Activated naive CD4-positive, alpha-beta T cell treated with anti-CD3 and anti-CD28 coated beads, Interleukin-2, amount 50 U/mL, for 24 hours (primary cell): Measurements from ENCODE around the gene NAGLU.
"Not testable (repeated sequence)": the region's sequence is repeated elsewhere in the genome, so short reads cannot be mapped to it uniquely, and the experiment has no call there.

ENCODE experiments used
- H3K27ac Mint-ChIP-seq: one replicate; pipeline ENCODE4 v1.8.0; 2021; ENCODE audit warnings: mild to moderate bottlenecking, mixed read lengths
- H3K27me3 Mint-ChIP-seq: one replicate; pipeline ENCODE4 v1.8.0; 2021; ENCODE audit warnings: mixed read lengths
- H3K36me3 Mint-ChIP-seq: one replicate; pipeline ENCODE4 v1.8.0; 2021; ENCODE audit warnings: mixed read lengths
- H3K4me1 Mint-ChIP-seq: one replicate; pipeline ENCODE4 v1.8.0; 2021; ENCODE audit warnings: mixed read lengths
- H3K4me3 Mint-ChIP-seq: one replicate; pipeline ENCODE4 v1.8.0; 2021; ENCODE audit warnings: mild to moderate bottlenecking, mixed read lengths
- H3K9me3 Mint-ChIP-seq: one replicate; pipeline ENCODE4 v1.8.0; 2021; ENCODE audit warnings: mixed read lengths

The NAGLU gene

DNA sequence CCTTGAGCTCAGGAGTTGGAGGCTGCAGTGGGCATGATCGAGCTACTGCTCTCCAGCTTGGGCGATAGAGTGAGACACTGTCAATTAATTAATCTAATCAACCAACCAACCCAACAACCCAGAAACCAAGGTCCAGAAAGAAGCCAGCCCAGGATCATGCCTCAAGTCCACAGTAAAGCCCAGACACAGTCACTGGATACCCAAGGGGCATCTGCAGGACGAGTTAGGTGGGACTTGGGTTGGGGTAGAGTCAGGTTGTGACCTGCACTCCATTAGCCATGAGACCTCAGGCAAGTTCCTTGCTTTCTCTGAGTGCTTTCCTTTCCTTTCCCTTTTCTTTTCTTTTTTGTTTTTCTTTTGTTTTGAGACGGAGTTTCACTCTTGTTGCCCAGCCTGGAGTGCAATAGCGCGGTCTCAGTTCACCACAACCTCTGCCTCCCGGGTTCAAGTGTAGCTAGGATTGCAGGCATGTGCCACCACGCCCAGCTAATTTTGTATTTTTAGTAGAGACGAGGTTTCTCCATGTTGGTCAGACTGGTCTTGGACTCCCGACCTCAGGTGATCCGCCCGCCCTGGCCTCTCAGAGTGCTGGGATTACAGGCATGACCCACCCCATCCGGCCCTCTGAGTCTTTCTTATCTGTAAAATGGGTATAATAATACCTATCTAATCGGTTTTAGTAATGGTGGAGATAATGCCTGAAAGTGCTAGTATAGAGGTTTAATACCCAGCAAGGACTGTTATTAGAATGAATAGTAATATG is 13.1 kb downstream of the NAGLU start:
- Mint-ChIP-seq H3K4me3 (peak overlapping the region; percentile 49), H3K27me3 (no peaks in the 10 kb centered on the region), H3K36me3 (no peaks in the 10 kb centered on the region), H3K9me3 (no peaks in the 10 kb centered on the region), H3K27ac (no peak overlapping the region), H3K4me1 (peaks cover 9% of the 10 kb centered on the region)

DNA sequence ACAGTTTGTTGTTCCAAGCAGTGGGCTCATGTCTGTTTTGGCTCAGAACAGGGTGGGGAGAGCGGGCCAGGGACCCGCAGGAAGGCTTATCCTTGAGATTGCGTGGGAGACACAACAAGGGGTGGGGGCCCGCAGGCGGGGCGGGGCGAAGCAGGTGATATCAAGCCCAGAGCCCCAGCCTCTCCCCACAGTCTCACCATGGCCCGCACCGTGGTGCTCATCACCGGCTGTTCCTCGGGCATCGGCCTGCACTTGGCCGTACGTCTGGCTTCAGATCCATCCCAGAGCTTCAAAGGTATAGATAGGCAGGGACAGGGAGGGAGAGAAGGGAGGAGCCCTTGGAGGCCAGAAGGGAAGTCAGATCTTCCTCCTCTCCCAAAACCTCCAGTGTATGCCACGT is 16.7 kb downstream of the NAGLU start, which contains the start of gene HSD17B1:
Gene HSD17B1, plus strand, starts transcription at position 188 of the 400 bp plus-strand sequence. Its CDS starts 11 bp downstream, at position 199.
- H3K4me3 Mint-ChIP-seq = peak within 1 kb of the TSS; percentile 89

DNA sequence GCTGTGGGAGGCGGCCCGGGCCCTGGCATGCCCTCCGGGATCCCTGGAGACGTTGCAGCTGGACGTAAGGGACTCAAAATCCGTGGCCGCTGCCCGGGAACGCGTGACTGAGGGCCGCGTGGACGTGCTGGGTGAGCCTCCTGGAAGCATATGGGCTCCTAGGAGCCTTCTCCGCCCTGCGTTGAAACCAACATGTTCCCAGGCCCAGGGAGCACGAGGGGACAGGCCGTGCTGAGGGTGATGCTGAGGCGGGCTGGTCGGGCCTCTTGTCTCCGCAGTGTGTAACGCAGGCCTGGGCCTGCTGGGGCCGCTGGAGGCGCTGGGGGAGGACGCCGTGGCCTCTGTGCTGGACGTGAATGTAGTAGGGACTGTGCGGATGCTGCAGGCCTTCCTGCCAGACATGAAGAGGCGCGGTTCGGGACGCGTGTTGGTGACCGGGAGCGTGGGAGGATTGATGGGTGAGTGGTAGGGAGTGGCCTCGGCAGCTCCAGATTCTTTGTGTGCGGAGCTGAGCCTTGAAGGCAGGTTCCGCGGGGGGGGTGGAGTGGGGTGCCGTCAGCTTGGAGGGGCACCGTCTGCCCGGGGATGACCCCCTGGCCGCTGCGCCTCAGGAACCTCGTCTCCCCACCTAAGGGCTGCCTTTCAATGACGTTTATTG is 17.2 kb downstream of the NAGLU start:
- no peaks in the 10 kb centered on the region for H3K9me3 Mint-ChIP-seq
- no peaks in the 10 kb centered on the region for H3K36me3 Mint-ChIP-seq
- no peaks in the 10 kb centered on the region for H3K27me3 Mint-ChIP-seq
- H3K4me1 Mint-ChIP-seq = peaks cover 24% of the 10 kb centered on the region
- H3K4me3 Mint-ChIP-seq = peak overlapping the region; percentile 89
- H3K27ac Mint-ChIP-seq = peak overlapping the region; percentile 70

More for the DNA sequence above, 16.7 kb downstream of the NAGLU start, which contains the start of gene HSD17B1:
- H3K27ac Mint-ChIP-seq = peak within 1 kb of the TSS; percentile 70
- H3K9me3 Mint-ChIP-seq, H3K36me3 Mint-ChIP-seq, H3K27me3 Mint-ChIP-seq: not testable (repeated sequence)
- H3K4me1 Mint-ChIP-seq = peaks cover 24% of the 10 kb centered on the region

DNA sequence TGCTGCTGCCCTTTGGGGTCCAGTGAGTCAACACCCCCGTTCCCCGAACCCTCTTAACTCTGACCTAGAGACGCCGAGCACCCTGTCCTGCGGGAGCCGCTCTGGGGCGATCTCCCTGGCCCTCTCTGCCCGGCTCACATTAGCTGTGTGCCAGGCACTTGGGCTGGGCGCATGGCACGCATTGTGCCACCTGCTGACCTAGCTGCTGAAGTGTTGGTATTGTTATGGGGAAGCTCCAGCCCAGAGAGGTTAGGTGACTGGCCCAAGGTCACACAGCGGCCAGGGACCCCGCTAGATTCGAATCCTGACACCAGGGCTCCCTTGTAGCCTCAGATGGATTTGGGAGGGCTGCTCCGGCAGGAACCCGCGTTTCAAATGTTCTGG is 17.8 kb downstream of the NAGLU start:
- Mint-ChIP-seq H3K27me3 (no peaks in the 10 kb centered on the region), H3K36me3 (no peaks in the 10 kb centered on the region), H3K9me3 (no peaks in the 10 kb centered on the region), H3K4me3 (peak overlapping the region; percentile 89), H3K4me1 (peaks cover 24% of the 10 kb centered on the region), H3K27ac (peak overlapping the region; percentile 79)

- H3K27me3 Mint-ChIP-seq = no peaks in the 10 kb centered on the region
- peaks cover 20% of the 10 kb centered on the region for H3K4me1 Mint-ChIP-seq
- peak overlapping the region; percentile 89 for H3K4me3 Mint-ChIP-seq
- no peaks in the 10 kb centered on the region for H3K9me3 Mint-ChIP-seq
- no peaks in the 10 kb centered on the region for H3K36me3 Mint-ChIP-seq
- peak overlapping the region; percentile 79 for H3K27ac Mint-ChIP-seq
Measured at GRCh38 chr17:42554250-42555121, 18.4 kb downstream of the NAGLU start.

- Mint-ChIP-seq H3K9me3 (no peaks in the 10 kb centered on the region), H3K4me1 (peaks cover 20% of the 10 kb centered on the region), H3K4me3 (peak overlapping the region; percentile 89), H3K27me3 (no peaks in the 10 kb centered on the region), H3K27ac (peak overlapping the region; percentile 72), H3K36me3 (no peaks in the 10 kb centered on the region)
Measured at GRCh38 chr17:42555122-42555622, 19.1 kb downstream of the NAGLU start.

GRCh38 chr17:42555961-42556617 is 20.0 kb downstream of the NAGLU start:
- not testable (repeated sequence) for H3K27me3 Mint-ChIP-seq, H3K27ac Mint-ChIP-seq, H3K9me3 Mint-ChIP-seq, H3K4me3 Mint-ChIP-seq, H3K36me3 Mint-ChIP-seq
- peaks cover 15% of the 10 kb centered on the region for H3K4me1 Mint-ChIP-seq

DNA sequence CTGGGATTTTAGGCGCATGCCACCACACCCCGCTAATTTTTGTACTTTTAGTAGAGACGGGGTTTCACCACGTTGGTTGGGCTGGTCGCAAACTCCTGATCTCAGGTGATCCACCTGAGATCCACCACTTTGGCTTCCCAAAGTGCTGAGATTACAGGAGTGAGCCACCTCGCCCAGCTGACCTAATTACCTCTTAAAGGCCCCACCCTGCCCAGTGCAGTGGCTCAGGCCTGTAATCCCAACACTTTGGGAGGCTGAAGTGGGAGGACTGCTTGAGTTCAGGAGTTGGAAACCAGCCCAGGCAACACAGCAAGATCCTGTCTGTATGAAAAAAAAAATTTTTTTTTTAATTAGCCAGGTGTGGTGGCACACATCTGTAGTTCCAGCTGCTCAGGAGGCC is 23.0 kb downstream of the NAGLU start:
- Mint-ChIP-seq H3K36me3 (no peaks in the 10 kb centered on the region), H3K27ac (no peak overlapping the region), H3K4me3 (no peak overlapping the region), H3K9me3 (no peaks in the 10 kb centered on the region), H3K4me1 (peaks cover 34% of the 10 kb centered on the region), H3K27me3 (no peaks in the 10 kb centered on the region)

DNA sequence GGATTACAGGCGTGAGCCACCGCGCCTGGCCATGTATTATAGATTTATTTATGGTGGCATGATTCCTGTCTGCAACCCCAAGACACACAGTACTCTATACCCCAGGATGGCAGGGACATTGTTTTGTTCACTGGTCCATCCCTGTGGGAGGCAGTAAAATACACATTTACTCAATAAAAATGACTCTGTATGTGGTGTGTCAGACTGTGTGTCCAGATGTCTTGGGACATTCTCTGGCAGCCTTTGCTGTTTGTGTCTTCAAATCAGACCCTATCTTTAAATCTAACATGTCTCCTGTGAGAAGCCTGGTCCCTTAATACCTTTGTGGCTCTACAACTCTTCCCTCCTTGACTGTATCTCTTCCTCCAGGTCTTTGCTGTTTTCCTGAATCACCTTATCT is 24.2 kb downstream of the NAGLU start:
- Mint-ChIP-seq H3K36me3 (no peaks in the 10 kb centered on the region), H3K9me3 (no peaks in the 10 kb centered on the region), H3K27ac (no peak overlapping the region), H3K4me1 (peaks cover 29% of the 10 kb centered on the region), H3K27me3 (no peaks in the 10 kb centered on the region), H3K4me3 (no peak overlapping the region)

DNA sequence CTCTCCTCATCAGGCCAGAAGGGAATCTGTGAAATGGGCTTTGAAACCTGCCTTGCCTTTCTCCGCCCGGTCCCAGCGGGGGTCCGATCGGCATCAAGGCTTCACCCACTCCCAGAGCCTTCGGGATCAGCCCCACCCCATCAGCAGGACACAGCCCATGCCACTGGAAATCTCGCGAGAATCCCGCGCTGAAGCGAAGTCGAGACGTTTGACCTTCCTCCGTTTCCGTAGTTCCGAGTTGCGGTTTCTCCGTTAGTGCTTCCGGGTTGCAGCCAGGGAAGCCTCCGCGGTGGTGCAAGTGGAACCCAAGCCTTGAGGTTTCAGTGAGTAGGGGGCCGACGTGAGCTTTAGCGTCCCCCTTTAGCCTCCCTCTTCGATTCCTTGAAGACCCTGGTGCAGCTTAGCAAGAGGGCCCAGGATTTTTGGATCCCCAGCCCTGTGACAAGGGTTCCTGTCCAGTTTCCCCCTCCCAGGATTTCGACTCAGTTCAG is 25.9 kb downstream of the NAGLU start, which contains the start of gene COASY:
Gene COASY, plus strand, starts transcription at position 252 of the 491 bp plus-strand sequence. CDS start 475 bp downstream, outside the sequence.
- peak within 1 kb of the TSS; percentile 95 for H3K27ac Mint-ChIP-seq
- peak within 1 kb of the TSS; percentile 95 for H3K4me3 Mint-ChIP-seq
- no peaks in the 10 kb centered on the region for H3K9me3 Mint-ChIP-seq
- no peaks in the 10 kb centered on the region for H3K36me3 Mint-ChIP-seq
- H3K27me3 Mint-ChIP-seq = no peaks in the 10 kb centered on the region
- peaks cover 27% of the 10 kb centered on the region for H3K4me1 Mint-ChIP-seq

DNA sequence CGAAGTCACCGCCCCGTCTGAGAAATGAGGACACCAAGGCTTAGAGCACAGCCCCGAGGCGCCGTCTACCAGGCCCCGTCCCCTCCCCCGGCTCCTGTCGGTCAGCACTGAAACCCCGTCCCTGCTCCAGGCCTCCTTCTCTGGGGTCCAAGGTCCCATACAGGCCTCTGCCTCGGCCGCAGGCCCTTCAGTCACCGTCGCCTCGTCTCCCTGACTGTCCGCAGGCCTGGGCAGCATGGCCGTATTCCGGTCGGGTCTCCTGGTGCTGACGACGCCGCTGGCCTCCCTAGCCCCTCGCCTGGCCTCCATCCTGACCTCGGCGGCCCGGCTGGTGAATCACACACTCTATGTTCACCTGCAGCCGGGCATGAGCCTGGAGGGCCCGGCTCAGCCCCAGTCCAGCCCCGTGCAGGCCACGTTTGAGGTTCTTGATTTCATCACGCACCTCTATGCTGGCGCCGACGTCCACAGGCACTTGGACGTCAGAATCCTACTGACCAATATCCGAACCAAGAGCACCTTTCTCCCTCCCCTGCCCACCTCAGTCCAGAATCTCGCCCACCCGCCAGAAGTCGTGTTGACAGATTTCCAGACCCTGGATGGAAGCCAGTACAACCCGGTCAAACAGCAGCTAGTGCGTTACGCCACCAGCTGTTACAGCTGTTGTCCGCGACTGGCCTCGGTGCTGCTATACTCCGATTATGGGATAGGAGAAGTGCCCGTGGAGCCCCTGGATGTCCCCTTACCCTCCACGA is 26.5 kb downstream of the NAGLU start:
- Mint-ChIP-seq H3K27ac (peak overlapping the region; percentile 95), H3K4me1 (peaks cover 24% of the 10 kb centered on the region), H3K27me3 (no peaks in the 10 kb centered on the region), H3K4me3 (peak overlapping the region; percentile 95), H3K36me3 (no peaks in the 10 kb centered on the region), H3K9me3 (no peaks in the 10 kb centered on the region)

DNA sequence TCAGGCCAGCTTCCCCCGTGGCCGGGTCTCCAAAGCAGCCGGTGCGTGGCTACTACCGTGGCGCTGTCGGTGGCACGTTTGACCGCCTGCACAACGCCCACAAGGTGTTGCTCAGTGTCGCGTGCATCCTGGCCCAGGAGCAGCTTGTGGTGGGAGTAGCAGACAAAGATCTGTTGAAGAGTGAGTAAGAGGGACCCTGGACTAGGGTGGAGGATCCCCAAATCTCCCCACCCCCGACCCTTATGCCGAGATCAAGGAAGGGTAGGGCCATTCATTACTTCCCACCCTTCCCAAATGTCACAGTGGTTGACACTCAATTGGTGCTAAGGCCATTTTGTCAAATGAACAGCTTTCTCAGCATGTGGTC is 27.1 kb downstream of the NAGLU start:
- Mint-ChIP-seq H3K27me3 (no peaks in the 10 kb centered on the region), H3K9me3 (no peaks in the 10 kb centered on the region), H3K4me1 (peaks cover 28% of the 10 kb centered on the region), H3K4me3 (peak overlapping the region; percentile 95), H3K27ac (no peak overlapping the region), H3K36me3 (peaks cover 2% of the 10 kb centered on the region)

DNA sequence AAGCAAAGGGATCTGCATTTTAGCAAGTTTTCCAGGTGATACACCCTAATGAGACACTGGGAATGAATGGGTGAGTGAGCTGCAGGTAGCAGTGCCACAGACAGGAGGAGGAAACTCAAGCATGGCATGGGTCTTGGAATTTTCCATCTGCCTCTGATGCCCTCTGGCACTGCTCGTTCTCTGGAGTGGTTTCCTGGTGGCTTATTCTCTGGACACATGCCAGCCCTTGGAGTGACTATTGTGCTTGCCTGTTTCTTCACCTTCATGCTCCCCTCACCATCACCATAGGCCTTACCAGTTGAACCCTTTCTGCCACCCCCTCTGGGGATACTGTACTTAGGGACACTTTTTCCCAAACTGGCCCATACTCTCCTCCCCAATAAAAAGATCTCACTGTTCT is 27.5 kb downstream of the NAGLU start:
- Mint-ChIP-seq H3K4me3 (peak overlapping the region; percentile 95), H3K36me3 (peaks cover 2% of the 10 kb centered on the region), H3K4me1 (peaks cover 31% of the 10 kb centered on the region), H3K9me3 (no peaks in the 10 kb centered on the region), H3K27me3 (no peaks in the 10 kb centered on the region), H3K27ac (peak overlapping the region; percentile 94)

- Mint-ChIP-seq H3K4me1 (peaks cover 35% of the 10 kb centered on the region), H3K9me3 (no peaks in the 10 kb centered on the region), H3K36me3 (peaks cover 2% of the 10 kb centered on the region), H3K27me3 (no peaks in the 10 kb centered on the region), H3K27ac (peak overlapping the region; percentile 94), H3K4me3 (peak overlapping the region; percentile 95)
Measured at GRCh38 chr17:42563950-42564349, 27.9 kb downstream of the NAGLU start.
